Activated CD4-positive, alpha-beta T cell treated with anti-CD3 and anti-CD28 coated beads, Interleukin-2, amount 10 ng/mL, durations not matched to agents 24 days and 14 days (primary cell): Measurements from ENCODE around the gene GPC3. TPM values are rescaled to one million over a fixed set of nuclear protein-coding genes. Genes with fewer than 3 reads are reported as not detected.
A peak's percentile ranks its signal among the peaks of the same experiment; 100 is the strongest.

Experiments
- DNase-seq: peaks from one replicate; pipeline ENCODE4 v3.0.0; 2022
- H3K27ac Mint-ChIP-seq: one replicate; pipeline ENCODE4 v1.8.0; 2022; ENCODE audit warnings: mild to moderate bottlenecking, mixed read lengths
- H3K27me3 Mint-ChIP-seq: one replicate; pipeline ENCODE4 v1.8.0; 2022; ENCODE audit warnings: mixed read lengths
- H3K36me3 Mint-ChIP-seq: one replicate; pipeline ENCODE4 v1.8.0; 2022; ENCODE audit warnings: low read depth, mild to moderate bottlenecking, mixed read lengths
- H3K4me1 Mint-ChIP-seq: one replicate; pipeline ENCODE4 v1.8.0; 2021; ENCODE audit warnings: mixed read lengths
- H3K4me3 Mint-ChIP-seq: one replicate; pipeline ENCODE4 v1.8.0; 2022; ENCODE audit warnings: mild to moderate bottlenecking, moderate library complexity, mixed read lengths
- H3K9me3 Mint-ChIP-seq: one replicate; pipeline ENCODE4 v1.8.0; 2021; ENCODE audit warnings: mixed read lengths
- intact Hi-C: fragments of 100-400 bp; cut with micrococcal nuclease; formaldehyde crosslinking; loops from one replicate; pipeline ENCODE4 v1.15.1; 2023
- total RNA-seq: library from RNA; stranded (reverse); gene quantifications from 2 replicates; pipeline ENCODE4 v1.2.3, GENCODE V29; 2022

Gene GPC3
- total RNA-seq, 1 donor from 2014 or later: 0.21 TPM

- DNase-seq: no peak
- Mint-ChIP-seq H3K27ac (peak overlapping the region; percentile 76), H3K27me3 (no peaks in the 10 kb centered on the region), H3K36me3 (no peaks in the 10 kb centered on the region), H3K4me1 (peaks cover 17% of the 10 kb centered on the region), H3K9me3 (peaks cover 3% of the 10 kb centered on the region), H3K4me3 (peak overlapping the region; percentile 77)
- intact Hi-C loops: no loop called here
These were observed 63.0 kb downstream of the GPC3 start for GRCh38 chrX:133922390-133922771.

- no peak overlapping the region for H3K4me3 Mint-ChIP-seq
- intact Hi-C loops: no loop called here
- H3K4me1 Mint-ChIP-seq: peaks cover 17% of the 10 kb centered on the region
- peak; percentile 72 for DNase-seq
- no peak overlapping the region for H3K27ac Mint-ChIP-seq
- H3K27me3 Mint-ChIP-seq: no peaks in the 10 kb centered on the region
- H3K9me3 Mint-ChIP-seq: peaks cover 3% of the 10 kb centered on the region
- H3K36me3 Mint-ChIP-seq: no peaks in the 10 kb centered on the region
These were observed 63.5 kb downstream of the GPC3 start for GRCh38 chrX:133921764-133922389.

- no peak overlapping the region for H3K27ac Mint-ChIP-seq
- no peak for DNase-seq
- no peaks in the 10 kb centered on the region for H3K27me3 Mint-ChIP-seq
- no peaks in the 10 kb centered on the region for H3K36me3 Mint-ChIP-seq
- H3K4me1 Mint-ChIP-seq: peaks cover 17% of the 10 kb centered on the region
- intact Hi-C loops: no loop called here
- no peak overlapping the region for H3K4me3 Mint-ChIP-seq
- peaks cover 3% of the 10 kb centered on the region for H3K9me3 Mint-ChIP-seq
These were observed 64.3 kb downstream of the GPC3 start for GRCh38 chrX:133921086-133921485.

GRCh38 chrX:133918361-133918771 lies 67.0 kb downstream of the GPC3 start:
- DNase-seq: no peak
- Mint-ChIP-seq H3K36me3 (no peaks in the 10 kb centered on the region), H3K4me3 (no peak overlapping the region), H3K27me3 (no peaks in the 10 kb centered on the region), H3K27ac (no peak overlapping the region), H3K4me1 (peaks cover 16% of the 10 kb centered on the region), H3K9me3 (no peaks in the 10 kb centered on the region)
- intact Hi-C loops: no loop called here

GRCh38 chrX:133916984-133917722 lies 68.2 kb downstream of the GPC3 start:
- Mint-ChIP-seq H3K27ac (no peak overlapping the region), H3K4me1 (peaks cover 6% of the 10 kb centered on the region), H3K27me3 (no peaks in the 10 kb centered on the region), H3K36me3 (no peaks in the 10 kb centered on the region), H3K4me3 (no peak overlapping the region), H3K9me3 (no peaks in the 10 kb centered on the region)
- no peak for DNase-seq
- intact Hi-C loops: no loop called here

- intact Hi-C loops: no loop called here
- no peaks in the 10 kb centered on the region for H3K9me3 Mint-ChIP-seq
- H3K4me3 Mint-ChIP-seq: no peak overlapping the region
- H3K4me1 Mint-ChIP-seq: peaks cover 2% of the 10 kb centered on the region
- H3K27ac Mint-ChIP-seq: no peak overlapping the region
- no peak for DNase-seq
- no peaks in the 10 kb centered on the region for H3K27me3 Mint-ChIP-seq
- H3K36me3 Mint-ChIP-seq: no peaks in the 10 kb centered on the region
These were observed 71.6 kb downstream of the GPC3 start for GRCh38 chrX:133913658-133914388.

GRCh38 chrX:133913009-133913408 lies 72.4 kb downstream of the GPC3 start:
- H3K9me3 Mint-ChIP-seq: no peaks in the 10 kb centered on the region
- intact Hi-C loops: no loop called here
- H3K36me3 Mint-ChIP-seq: no peaks in the 10 kb centered on the region
- no peaks in the 10 kb centered on the region for H3K27me3 Mint-ChIP-seq
- H3K4me3 Mint-ChIP-seq: no peak overlapping the region
- H3K27ac Mint-ChIP-seq: no peak overlapping the region
- no peaks in the 10 kb centered on the region for H3K4me1 Mint-ChIP-seq
- DNase-seq: no peak

GRCh38 chrX:133911825-133912495 lies 73.4 kb downstream of the GPC3 start:
- Mint-ChIP-seq H3K4me1 (no peaks in the 10 kb centered on the region), H3K27me3 (no peaks in the 10 kb centered on the region), H3K4me3 (no peak overlapping the region), H3K27ac (no peak overlapping the region), H3K9me3 (no peaks in the 10 kb centered on the region), H3K36me3 (no peaks in the 10 kb centered on the region)
- intact Hi-C loops: no loop called here
- DNase-seq: no peak

- Mint-ChIP-seq H3K27ac (no peak overlapping the region), H3K27me3 (peaks cover 3% of the 10 kb centered on the region), H3K36me3 (no peaks in the 10 kb centered on the region), H3K4me3 (no peak overlapping the region), H3K9me3 (no peaks in the 10 kb centered on the region), H3K4me1 (no peaks in the 10 kb centered on the region)
- intact Hi-C loops: no loop called here
- no peak for DNase-seq
These were observed 74.9 kb downstream of the GPC3 start for GRCh38 chrX:133910539-133910938.

- no peaks in the 10 kb centered on the region for H3K36me3 Mint-ChIP-seq
- peaks cover 3% of the 10 kb centered on the region for H3K27me3 Mint-ChIP-seq
- intact Hi-C loops: no loop called here
- H3K27ac Mint-ChIP-seq: no peak overlapping the region
- no peaks in the 10 kb centered on the region for H3K9me3 Mint-ChIP-seq
- H3K4me1 Mint-ChIP-seq: no peaks in the 10 kb centered on the region
- no peak for DNase-seq
- no peak overlapping the region for H3K4me3 Mint-ChIP-seq
These were observed 75.5 kb downstream of the GPC3 start for GRCh38 chrX:133909888-133910287.

GRCh38 chrX:133908223-133908955 lies 77.0 kb downstream of the GPC3 start:
- intact Hi-C loops: no loop called here
- no peak overlapping the region for H3K27ac Mint-ChIP-seq
- H3K4me3 Mint-ChIP-seq: no peak overlapping the region
- H3K4me1 Mint-ChIP-seq: no peaks in the 10 kb centered on the region
- H3K36me3 Mint-ChIP-seq: no peaks in the 10 kb centered on the region
- H3K9me3 Mint-ChIP-seq: no peaks in the 10 kb centered on the region
- no peak for DNase-seq
- peaks cover 3% of the 10 kb centered on the region for H3K27me3 Mint-ChIP-seq

GRCh38 chrX:133907606-133908005 lies 77.8 kb downstream of the GPC3 start:
- intact Hi-C loops: no loop called here
- no peak overlapping the region for H3K4me3 Mint-ChIP-seq
- H3K4me1 Mint-ChIP-seq: no peaks in the 10 kb centered on the region
- H3K36me3 Mint-ChIP-seq: no peaks in the 10 kb centered on the region
- no peak overlapping the region for H3K27ac Mint-ChIP-seq
- DNase-seq: no peak
- H3K9me3 Mint-ChIP-seq: no peaks in the 10 kb centered on the region
- H3K27me3 Mint-ChIP-seq: peaks cover 3% of the 10 kb centered on the region

- intact Hi-C loops: no loop called here
These were observed 80.1 kb downstream of the GPC3 start for GRCh38 chrX:133905305-133905704.

More at GRCh38 chrX:133905305-133905704, 80.1 kb downstream of the GPC3 start:
- H3K4me1 Mint-ChIP-seq: no peaks in the 10 kb centered on the region
- H3K9me3 Mint-ChIP-seq: no peaks in the 10 kb centered on the region
- H3K36me3 Mint-ChIP-seq: no peaks in the 10 kb centered on the region
- H3K4me3 Mint-ChIP-seq: no peak overlapping the region
- DNase-seq: no peak
- no peak overlapping the region for H3K27ac Mint-ChIP-seq
- H3K27me3 Mint-ChIP-seq: peaks cover 3% of the 10 kb centered on the region
